ENCODE measurements around the gene BDKRB1.

Gene BDKRB1

DNA sequence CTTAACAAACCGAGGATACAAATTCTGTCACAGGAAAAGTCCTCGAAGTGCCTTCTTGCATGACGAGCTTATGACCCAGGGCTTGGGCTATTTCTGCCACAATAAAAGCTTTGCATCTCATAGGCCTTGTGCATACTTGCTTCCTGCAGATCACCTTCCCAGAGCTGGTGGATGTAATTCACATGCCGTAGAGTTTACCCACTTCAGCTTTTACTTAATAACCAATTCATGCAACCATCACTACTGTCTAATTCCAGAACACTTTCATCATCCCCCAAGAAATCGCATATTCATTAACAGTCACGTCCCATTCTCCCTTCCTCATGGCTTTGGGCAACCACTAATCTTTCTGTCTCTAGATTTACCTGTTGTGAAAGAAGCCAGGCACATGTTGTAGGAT is 9.0 kb upstream of the BDKRB1 start:
- Histone ChIP-seq H3K4me1 (ENCODE audit: control insufficient read depth, insufficient read depth, low read length) (peaks cover 4% of the 10 kb centered on the region), H3K4me3 (ENCODE audit: low read depth, low read length) (no peak overlapping the region), H3K9me3 (ENCODE audit: control insufficient read depth, insufficient read depth, low read depth, low read length) (no peaks in the 10 kb centered on the region; the same call in 1 of the 2 replicates), H3K36me3 (ENCODE audit: control insufficient read depth, insufficient read depth, low read length) (no peaks in the 10 kb centered on the region), H3K27me3 (ENCODE audit: control insufficient read depth, insufficient read depth, low read length) (no peaks in the 10 kb centered on the region), H3K9ac (ENCODE audit: low read length) (no peak overlapping the region), H3K27ac (ENCODE audit: low read depth, low read length) (no peak overlapping the region)

DNA sequence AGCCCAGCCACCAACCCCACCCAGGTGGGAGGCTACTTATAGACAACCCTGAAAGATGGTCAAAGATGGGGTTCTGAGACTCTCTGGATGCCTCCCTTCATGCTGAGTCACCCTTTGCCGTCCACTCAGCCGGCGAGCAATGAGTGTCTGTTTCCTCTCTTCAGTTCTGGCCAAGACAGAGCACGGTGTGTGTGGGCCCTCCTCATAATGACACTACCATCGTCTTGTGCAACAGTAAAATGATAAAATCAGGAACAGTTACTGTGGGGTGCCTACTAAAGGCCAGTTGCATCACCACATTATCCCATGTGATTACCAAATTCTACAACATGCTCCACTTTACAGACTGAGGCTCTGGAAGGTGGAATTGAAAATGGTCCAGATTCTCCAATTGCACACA is 7.0 kb upstream of the BDKRB1 start:
- H3K27me3 ChIP-seq (ENCODE audit: control insufficient read depth, insufficient read depth, low read length) = no peaks in the 10 kb centered on the region
- peaks cover 16% of the 10 kb centered on the region for H3K4me1 ChIP-seq (ENCODE audit: control insufficient read depth, insufficient read depth, low read length)
- no peak overlapping the region for H3K9ac ChIP-seq (ENCODE audit: low read length)
- no peaks in the 10 kb centered on the region for H3K9me3 ChIP-seq (ENCODE audit: control insufficient read depth, insufficient read depth, low read depth, low read length)
- H3K27ac ChIP-seq (ENCODE audit: low read depth, low read length) = no peak overlapping the region
- H3K4me3 ChIP-seq (ENCODE audit: low read depth, low read length) = no peak overlapping the region
- H3K36me3 ChIP-seq (ENCODE audit: control insufficient read depth, insufficient read depth, low read length) = no peaks in the 10 kb centered on the region

DNA sequence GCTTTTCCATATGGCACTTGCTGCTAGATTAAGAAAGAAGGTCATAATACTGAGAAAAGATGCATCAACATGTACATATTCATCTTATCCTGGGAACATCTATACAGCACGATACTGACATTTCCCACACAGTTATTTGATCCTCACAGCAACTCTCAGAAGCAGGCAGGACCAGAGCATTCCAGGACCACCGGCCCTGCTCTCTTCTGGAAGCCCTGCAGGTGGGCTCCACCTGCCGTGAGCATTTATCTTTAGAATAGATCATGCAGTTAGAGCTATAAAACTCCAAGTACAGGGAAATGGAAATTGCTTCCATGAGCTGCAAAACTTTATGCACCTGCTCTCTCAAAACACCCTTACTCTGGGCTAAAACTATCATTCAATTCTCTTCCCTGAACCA is 5.5 kb upstream of the BDKRB1 start:
- H3K9me3 ChIP-seq (ENCODE audit: control insufficient read depth, insufficient read depth, low read depth, low read length) = no peaks in the 10 kb centered on the region
- H3K4me1 ChIP-seq (ENCODE audit: control insufficient read depth, insufficient read depth, low read length) = peaks cover 16% of the 10 kb centered on the region
- no peak overlapping the region for H3K27ac ChIP-seq (ENCODE audit: low read depth, low read length)
- no peak overlapping the region for H3K4me3 ChIP-seq (ENCODE audit: low read depth, low read length)
- no peaks in the 10 kb centered on the region for H3K27me3 ChIP-seq (ENCODE audit: control insufficient read depth, insufficient read depth, low read length)
- no peak overlapping the region for H3K9ac ChIP-seq (ENCODE audit: low read length)
- no peaks in the 10 kb centered on the region for H3K36me3 ChIP-seq (ENCODE audit: control insufficient read depth, insufficient read depth, low read length)

DNA sequence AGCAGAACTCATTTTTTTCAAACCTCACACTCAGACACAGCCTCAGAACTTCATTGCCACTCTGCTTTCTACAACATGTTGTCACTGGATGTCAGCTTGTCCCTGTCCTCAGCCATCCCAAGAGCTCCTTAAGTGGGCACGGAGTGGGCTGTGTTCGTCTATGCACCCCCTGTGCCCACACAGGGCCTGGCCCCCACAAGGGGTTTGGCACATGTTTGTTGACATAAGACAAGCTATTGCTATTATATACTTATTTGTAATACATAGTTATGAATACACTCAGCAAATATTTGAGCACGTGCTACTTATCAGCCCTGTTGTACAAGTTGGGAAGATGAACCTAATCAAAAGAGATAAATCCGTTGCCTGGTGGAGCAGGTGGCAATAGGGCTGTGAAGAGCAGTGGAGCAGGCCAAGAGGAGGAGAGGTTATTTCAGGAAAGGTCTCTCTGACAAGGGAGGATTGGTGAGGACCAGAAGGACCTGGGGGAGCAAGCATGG is 4.3 kb upstream of the BDKRB1 start:
- H3K4me1 ChIP-seq (ENCODE audit: control insufficient read depth, insufficient read depth, low read length) = peaks cover 16% of the 10 kb centered on the region

DNA sequence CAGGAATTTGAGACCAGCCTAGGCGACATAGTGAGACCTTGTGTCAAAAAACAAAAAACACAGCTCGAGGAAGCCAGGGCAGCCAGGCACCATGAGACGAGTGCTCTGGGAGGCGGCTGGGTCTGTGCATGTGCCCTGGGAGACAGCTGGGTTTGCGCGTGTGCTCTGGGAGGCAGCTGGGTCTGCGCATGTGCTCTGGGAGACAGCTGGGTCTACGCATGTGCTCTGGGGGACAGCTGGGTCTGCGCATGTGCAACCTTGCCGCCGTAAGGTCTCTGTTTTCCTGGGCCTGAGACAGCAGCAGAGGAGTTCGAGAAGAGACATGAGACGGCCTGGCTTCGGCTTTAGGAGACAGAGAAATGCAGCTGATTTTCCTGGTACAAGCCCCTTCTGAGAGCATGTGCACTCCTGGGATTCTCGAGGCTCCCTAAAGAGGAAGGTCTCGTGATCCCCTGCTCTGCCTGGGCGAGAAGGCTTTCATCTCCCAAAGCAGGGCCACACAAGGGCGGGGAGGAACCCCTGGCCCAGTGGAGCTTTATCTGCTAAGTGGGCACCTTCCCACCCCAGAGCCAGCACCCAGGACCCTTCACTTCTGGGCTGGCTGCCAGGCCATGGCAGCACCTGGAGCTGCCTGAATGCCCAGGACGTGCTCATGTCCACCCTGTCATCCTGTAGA is 3.5 kb upstream of the BDKRB1 start:
- no peak overlapping the region for H3K9ac ChIP-seq (ENCODE audit: low read length)
- no peaks in the 10 kb centered on the region for H3K27me3 ChIP-seq (ENCODE audit: control insufficient read depth, insufficient read depth, low read length)
- no peaks in the 10 kb centered on the region for H3K9me3 ChIP-seq (ENCODE audit: control insufficient read depth, insufficient read depth, low read depth, low read length)
- peaks cover 16% of the 10 kb centered on the region for H3K4me1 ChIP-seq (ENCODE audit: control insufficient read depth, insufficient read depth, low read length)
- H3K36me3 ChIP-seq (ENCODE audit: control insufficient read depth, insufficient read depth, low read length) = no peaks in the 10 kb centered on the region
- no peak overlapping the region for H3K27ac ChIP-seq (ENCODE audit: low read depth, low read length)
- H3K4me3 ChIP-seq (ENCODE audit: low read depth, low read length) = no peak overlapping the region

More for the DNA sequence above, 4.3 kb upstream of the BDKRB1 start:
- Histone ChIP-seq H3K27ac (ENCODE audit: low read depth, low read length) (no peak overlapping the region), H3K4me3 (ENCODE audit: low read depth, low read length) (no peak overlapping the region), H3K36me3 (ENCODE audit: control insufficient read depth, insufficient read depth, low read length) (no peaks in the 10 kb centered on the region), H3K9ac (ENCODE audit: low read length) (no peak overlapping the region), H3K27me3 (ENCODE audit: control insufficient read depth, insufficient read depth, low read length) (no peaks in the 10 kb centered on the region), H3K9me3 (ENCODE audit: control insufficient read depth, insufficient read depth, low read depth, low read length) (no peaks in the 10 kb centered on the region)

DNA sequence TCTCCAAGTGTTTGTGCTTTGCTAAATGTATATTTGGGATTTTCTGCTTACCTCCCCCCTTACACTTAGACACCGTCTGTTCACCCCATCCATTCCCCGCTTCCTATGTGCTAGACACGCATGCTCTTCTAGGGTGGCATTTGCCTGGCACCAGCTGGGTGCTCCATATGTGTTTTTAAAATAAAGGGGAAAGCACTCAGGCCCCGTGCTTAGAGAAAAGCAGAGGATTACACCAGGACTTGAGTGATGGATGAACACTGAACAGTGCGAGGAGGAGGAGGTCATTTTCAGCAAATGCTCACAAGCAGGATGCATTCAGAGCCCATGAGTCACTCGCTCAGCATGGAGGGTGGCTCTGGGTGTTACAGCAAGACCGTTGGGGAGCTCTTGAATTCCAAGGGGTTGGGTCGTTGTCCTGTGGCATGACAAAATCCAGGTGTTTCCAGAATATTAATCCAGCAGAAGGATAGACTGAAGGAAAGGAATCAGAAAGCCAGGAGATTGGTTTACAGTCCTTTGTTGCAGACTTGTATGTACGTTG is 2.9 kb upstream of the BDKRB1 start:
- no peak overlapping the region for H3K27ac ChIP-seq (ENCODE audit: low read depth, low read length)
- H3K4me1 ChIP-seq (ENCODE audit: control insufficient read depth, insufficient read depth, low read length) = peaks cover 16% of the 10 kb centered on the region
- H3K36me3 ChIP-seq (ENCODE audit: control insufficient read depth, insufficient read depth, low read length) = no peaks in the 10 kb centered on the region
- H3K27me3 ChIP-seq (ENCODE audit: control insufficient read depth, insufficient read depth, low read length) = no peaks in the 10 kb centered on the region
- no peak overlapping the region for H3K4me3 ChIP-seq (ENCODE audit: low read depth, low read length)
- no peak overlapping the region for H3K9ac ChIP-seq (ENCODE audit: low read length)
- no peaks in the 10 kb centered on the region for H3K9me3 ChIP-seq (ENCODE audit: control insufficient read depth, insufficient read depth, low read depth, low read length)

DNA sequence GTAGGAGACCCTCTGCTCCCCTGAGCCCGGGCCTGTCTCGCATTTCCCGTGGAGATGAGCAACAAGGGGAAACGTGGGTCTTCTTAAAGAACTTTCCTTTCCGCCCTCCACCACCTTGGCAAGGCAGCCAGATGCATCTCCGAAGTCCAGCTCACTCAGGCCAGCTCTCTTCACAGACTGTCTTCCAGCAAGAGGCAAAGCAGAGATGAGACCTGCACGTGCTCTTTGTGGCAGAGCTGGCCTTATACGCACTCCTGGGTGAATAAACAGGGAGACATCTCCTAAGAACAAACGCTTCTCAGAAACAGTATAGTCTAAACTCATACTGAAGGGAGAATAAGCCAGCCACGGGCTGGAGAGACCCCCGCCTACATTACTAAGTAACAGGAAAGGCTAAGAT is 1.3 kb upstream of the BDKRB1 start:
- no peak overlapping the region for H3K9ac ChIP-seq (ENCODE audit: low read length)
- no peaks in the 10 kb centered on the region for H3K36me3 ChIP-seq (ENCODE audit: control insufficient read depth, insufficient read depth, low read length)
- peaks cover 2% of the 10 kb centered on the region; the same call in 1 of the 2 replicates for H3K9me3 ChIP-seq (ENCODE audit: control insufficient read depth, insufficient read depth, low read depth, low read length)
- no peaks in the 10 kb centered on the region for H3K27me3 ChIP-seq (ENCODE audit: control insufficient read depth, insufficient read depth, low read length)
- peaks cover 16% of the 10 kb centered on the region for H3K4me1 ChIP-seq (ENCODE audit: control insufficient read depth, insufficient read depth, low read length)
- no peak overlapping the region for H3K4me3 ChIP-seq (ENCODE audit: low read depth, low read length)
- no peak overlapping the region for H3K27ac ChIP-seq (ENCODE audit: low read depth, low read length)

DNA sequence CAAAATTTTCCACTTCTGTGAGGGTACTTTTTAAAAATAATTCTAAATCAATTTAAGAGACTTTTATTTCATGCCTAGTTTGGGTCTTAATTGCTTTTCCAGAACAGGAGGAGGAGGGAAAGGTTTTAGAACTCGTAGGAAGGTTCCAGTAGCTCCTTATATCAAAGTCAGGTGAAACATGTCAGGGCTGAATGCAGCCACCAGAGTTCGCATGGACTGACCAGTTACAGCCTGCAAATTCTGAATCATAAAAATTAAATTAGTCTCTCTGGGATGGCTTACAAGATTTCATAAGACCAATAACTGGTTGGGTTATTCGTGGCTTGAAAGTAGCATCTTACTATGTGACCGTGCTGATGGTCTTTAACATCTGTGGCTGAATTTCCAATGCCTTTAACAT is 397 bp downstream of the BDKRB1 start:
- H3K4me1 ChIP-seq (ENCODE audit: control insufficient read depth, insufficient read depth, low read length) = peaks cover 12% of the 10 kb centered on the region
- H3K9ac ChIP-seq (ENCODE audit: low read length) = no peak overlapping the region
- no peak overlapping the region for H3K4me3 ChIP-seq (ENCODE audit: low read depth, low read length)
- peaks cover 3% of the 10 kb centered on the region; the same call in 1 of the 2 replicates for H3K9me3 ChIP-seq (ENCODE audit: control insufficient read depth, insufficient read depth, low read depth, low read length)
- no peaks in the 10 kb centered on the region for H3K27me3 ChIP-seq (ENCODE audit: control insufficient read depth, insufficient read depth, low read length)
- no peaks in the 10 kb centered on the region for H3K36me3 ChIP-seq (ENCODE audit: control insufficient read depth, insufficient read depth, low read length)
- no peak overlapping the region for H3K27ac ChIP-seq (ENCODE audit: low read depth, low read length)

DNA sequence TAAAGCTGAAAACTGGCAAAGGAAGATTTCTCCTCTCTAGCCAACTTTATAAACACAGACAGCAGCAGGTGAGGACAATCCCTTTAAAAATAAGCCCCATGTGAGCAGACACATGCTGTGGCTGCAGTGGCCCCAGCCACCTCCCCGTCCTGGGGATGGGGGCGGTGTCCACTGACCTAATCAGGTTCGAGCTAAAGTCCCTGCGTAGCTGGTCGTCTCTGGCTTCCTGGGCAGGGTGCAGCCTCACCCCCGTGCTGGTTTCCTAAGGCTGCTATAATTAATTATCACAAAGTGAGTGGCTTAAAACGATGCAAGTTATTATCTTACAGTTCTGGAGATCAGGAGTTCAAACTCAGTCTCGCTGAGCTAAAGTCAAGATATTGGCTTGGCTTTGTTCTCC is 1.0 kb downstream of the BDKRB1 start:
- Histone ChIP-seq H3K9me3 (ENCODE audit: control insufficient read depth, insufficient read depth, low read depth, low read length) (peaks cover 3% of the 10 kb centered on the region; the same call in 1 of the 2 replicates), H3K4me3 (ENCODE audit: low read depth, low read length) (no peak overlapping the region), H3K9ac (ENCODE audit: low read length) (no peak overlapping the region), H3K27me3 (ENCODE audit: control insufficient read depth, insufficient read depth, low read length) (no peaks in the 10 kb centered on the region), H3K36me3 (ENCODE audit: control insufficient read depth, insufficient read depth, low read length) (no peaks in the 10 kb centered on the region), H3K27ac (ENCODE audit: low read depth, low read length) (no peak overlapping the region), H3K4me1 (ENCODE audit: control insufficient read depth, insufficient read depth, low read length) (peaks cover 12% of the 10 kb centered on the region)

DNA sequence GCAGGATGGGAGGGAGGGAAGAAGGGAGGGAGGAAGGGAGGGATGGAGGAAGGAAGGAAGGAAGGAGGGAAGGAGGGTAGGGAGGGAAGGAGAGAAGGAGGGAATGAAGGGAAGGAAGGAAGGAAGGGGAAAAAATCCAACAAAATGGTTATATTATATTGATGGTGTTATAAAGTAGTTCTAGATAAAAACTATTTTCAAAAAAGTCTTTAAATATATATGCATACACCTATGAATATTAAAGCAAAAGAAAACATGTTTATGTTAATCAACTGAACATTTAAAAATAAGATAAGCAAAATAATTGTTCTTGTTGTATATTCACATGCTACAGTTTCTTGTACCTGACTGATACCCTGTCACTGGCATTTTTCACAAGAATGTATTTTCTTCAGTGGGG is 1.9 kb downstream of the BDKRB1 start:
- no peak overlapping the region for H3K4me3 ChIP-seq (ENCODE audit: low read depth, low read length)
- peaks cover 3% of the 10 kb centered on the region; the same call in 1 of the 2 replicates for H3K9me3 ChIP-seq (ENCODE audit: control insufficient read depth, insufficient read depth, low read depth, low read length)
- no peak overlapping the region for H3K9ac ChIP-seq (ENCODE audit: low read length)
- H3K4me1 ChIP-seq (ENCODE audit: control insufficient read depth, insufficient read depth, low read length) = peaks cover 7% of the 10 kb centered on the region
- H3K27me3 ChIP-seq (ENCODE audit: control insufficient read depth, insufficient read depth, low read length) = no peaks in the 10 kb centered on the region
- H3K36me3 ChIP-seq (ENCODE audit: control insufficient read depth, insufficient read depth, low read length) = no peaks in the 10 kb centered on the region
- no peak overlapping the region for H3K27ac ChIP-seq (ENCODE audit: low read depth, low read length)

DNA sequence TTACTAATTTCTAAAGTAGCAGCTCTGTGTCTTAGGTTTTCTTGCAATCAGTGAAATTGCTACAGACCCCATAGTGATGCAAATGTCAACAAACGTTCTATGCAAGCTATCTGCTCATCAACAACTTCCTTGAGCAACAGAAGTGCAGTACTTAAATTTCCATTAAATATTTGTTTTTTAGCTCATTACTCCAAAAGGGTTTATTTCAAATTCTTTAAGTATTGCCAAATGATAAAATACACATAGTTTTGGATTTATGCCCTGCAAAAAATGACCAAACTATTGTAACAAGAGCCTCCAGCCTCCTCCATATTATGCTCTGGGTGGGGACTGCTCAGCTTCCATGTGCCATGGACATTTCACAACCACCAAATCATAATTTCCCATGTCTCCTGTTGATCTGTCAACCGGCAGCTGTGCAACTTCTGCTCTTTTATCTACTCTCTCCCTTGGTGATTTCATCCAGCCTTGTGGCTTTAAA is 4.4 kb downstream of the BDKRB1 start:
- no peaks in the 10 kb centered on the region for H3K27me3 ChIP-seq (ENCODE audit: control insufficient read depth, insufficient read depth, low read length)
- H3K27ac ChIP-seq (ENCODE audit: low read depth, low read length) = no peak overlapping the region
- H3K9ac ChIP-seq (ENCODE audit: low read length) = no peak overlapping the region
- no peaks in the 10 kb centered on the region for H3K4me1 ChIP-seq (ENCODE audit: control insufficient read depth, insufficient read depth, low read length)
- H3K36me3 ChIP-seq (ENCODE audit: control insufficient read depth, insufficient read depth, low read length) = no peaks in the 10 kb centered on the region
- H3K4me3 ChIP-seq (ENCODE audit: low read depth, low read length) = no peak overlapping the region
- H3K9me3 ChIP-seq (ENCODE audit: control insufficient read depth, insufficient read depth, low read depth, low read length) = peaks cover 3% of the 10 kb centered on the region; the same call in 1 of the 2 replicates

Measured in HUES6 (cell line).